Glomerular endothelial cell (primary cell): ENCODE data around the gene OLFML2A. TPM values are rescaled to one million over a fixed set of nuclear protein-coding genes. Genes with fewer than 3 reads are reported as not detected.

Experiments
- DNase-seq: peaks from one replicate; pipeline ENCODE4 v3.0.0-alpha.2; 2011; ENCODE audit warnings: low read depth, low spot score; ENCODE audit errors: extremely low read depth
- total RNA-seq: library from RNA; depleted of rRNA; stranded (reverse); fragments of >200 nt; gene quantifications from 2 replicates; pipeline ENCODE4 v1.2.3, GENCODE V29; 2015

OLFML2A gene
- total RNA-seq, 1 donor from 2014 or later, result 4.0 TPM

DNA sequence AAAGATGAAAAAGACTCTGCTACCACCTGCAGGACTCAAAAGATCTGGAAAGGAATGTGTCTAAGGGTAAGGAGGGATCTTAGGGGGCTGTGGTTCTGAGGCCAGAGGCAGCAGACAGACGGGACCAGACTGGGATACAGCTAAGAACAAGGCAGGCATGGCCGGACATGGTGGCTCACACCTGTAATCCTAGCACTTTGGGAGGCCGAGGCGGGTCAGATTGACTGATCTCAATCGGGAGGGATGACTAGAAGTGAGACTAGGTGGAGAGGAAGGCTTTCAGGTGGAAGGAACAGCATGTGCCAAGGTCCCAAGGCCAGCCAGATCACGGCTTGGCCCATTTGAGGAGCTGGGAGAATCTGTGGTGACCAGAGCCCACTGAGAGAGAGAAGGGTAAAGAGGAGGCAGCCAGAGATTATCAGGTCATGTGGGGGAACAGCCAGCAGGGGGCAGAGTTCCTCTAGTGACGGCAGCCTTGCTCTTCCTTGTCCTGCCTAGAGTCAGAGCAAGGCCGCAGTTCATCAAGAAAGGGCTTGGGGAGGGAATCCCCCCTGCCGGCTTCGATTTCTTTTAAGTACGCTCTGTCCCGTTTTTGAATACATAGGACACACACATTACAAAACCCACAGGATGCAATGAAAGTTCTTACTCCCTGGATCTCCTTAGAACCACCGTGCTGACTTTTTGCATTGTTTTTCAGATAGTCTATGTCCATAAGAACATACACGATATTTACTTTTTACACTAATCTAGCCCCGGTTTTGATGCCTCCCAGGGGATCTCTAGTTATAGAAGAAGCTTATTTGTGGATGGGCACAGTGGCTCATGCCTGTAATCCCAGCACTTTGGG, 2.6 kb upstream of the OLFML2A start:
- no peak for DNase-seq

DNA sequence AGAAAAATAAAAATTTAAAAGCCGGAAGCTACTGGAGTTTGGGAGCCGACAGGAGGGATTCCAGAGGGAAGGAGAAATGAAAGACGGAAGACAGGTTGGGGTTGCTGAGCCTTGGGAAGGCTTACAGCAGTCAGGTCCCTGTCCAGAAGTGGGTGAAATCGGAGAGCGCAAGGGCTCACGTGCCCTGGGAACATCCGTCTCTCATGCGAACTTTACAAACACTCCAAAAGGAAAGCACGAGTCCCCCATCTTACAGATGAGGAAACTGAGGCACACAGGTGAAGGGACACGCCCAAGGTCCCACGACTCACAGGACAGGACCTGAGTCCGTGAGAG, 347 bp upstream of the OLFML2A start:
- DNase-seq, result no peak

DNA sequence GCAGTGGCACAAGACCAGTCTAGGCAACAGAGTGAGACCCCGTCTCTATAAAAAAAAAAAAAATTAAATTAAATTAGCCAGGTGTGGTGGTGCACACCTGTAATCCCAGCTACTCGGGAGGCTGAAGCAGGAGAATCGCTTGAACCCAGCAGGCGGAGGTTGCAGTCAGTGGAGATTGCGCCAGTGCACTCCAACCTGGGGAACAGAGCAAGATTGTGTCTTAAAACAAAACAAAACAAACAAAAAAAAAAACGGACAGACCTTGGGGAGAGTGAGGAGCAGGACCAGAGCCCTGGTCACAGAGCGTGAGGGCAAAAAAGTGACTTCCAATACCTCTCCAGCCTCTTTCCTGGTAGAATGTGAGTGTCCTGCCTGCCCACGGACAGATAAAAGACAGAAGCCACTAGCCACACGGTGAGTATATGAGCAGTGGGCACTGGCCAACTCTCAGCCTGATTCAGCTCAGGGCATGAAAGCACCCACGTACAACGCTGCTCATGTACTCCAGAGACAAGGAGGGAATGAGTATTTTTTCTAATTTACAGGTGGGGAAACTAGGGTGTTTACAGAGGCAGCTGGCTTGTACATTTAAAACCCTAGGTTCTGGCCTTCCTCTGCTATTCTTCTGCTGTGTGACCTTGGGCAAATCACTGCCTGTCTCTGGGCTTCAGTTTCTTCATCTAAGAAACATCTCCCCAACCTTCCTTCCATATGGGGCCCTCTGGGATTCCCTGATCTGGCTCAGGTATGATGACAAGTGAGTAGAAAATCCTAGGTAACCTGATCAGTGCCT, 1.8 kb downstream of the OLFML2A start:
- no peak for DNase-seq

DNA sequence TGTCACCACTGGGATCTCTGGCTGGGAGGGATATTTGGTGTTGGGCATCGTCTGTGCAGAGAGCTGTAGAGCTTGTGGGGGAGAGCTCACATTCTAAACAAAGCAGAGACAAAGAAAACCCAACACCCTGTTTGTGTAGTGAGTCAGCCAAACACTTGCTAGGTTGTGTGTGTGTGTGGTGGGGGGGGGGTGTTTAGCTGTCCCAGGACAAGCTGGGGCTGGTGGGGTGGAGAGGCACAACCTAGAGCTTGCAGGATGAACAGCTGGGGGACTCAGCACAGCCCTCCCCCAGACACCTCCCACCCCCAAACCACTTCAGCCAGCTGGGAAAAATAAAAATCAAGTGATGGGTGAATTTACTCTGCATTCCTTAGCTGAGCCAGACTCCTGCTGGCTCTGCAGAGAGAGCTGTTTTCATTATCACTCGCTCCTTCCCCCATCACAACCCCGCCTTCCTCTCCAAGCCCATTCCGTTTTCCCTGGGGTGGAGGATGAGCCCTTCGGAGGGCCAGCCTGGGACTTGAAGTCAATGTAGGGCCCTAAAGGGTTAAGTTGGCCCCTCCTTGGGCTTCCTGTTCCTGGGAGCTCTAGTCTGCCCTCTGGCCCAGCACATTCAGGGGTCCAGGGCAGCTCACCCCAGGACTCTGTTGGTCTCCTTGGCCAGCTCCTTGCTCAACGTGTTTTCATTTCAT, 2.6 kb downstream of the OLFML2A start:
- DNase-seq, result no peak

DNA sequence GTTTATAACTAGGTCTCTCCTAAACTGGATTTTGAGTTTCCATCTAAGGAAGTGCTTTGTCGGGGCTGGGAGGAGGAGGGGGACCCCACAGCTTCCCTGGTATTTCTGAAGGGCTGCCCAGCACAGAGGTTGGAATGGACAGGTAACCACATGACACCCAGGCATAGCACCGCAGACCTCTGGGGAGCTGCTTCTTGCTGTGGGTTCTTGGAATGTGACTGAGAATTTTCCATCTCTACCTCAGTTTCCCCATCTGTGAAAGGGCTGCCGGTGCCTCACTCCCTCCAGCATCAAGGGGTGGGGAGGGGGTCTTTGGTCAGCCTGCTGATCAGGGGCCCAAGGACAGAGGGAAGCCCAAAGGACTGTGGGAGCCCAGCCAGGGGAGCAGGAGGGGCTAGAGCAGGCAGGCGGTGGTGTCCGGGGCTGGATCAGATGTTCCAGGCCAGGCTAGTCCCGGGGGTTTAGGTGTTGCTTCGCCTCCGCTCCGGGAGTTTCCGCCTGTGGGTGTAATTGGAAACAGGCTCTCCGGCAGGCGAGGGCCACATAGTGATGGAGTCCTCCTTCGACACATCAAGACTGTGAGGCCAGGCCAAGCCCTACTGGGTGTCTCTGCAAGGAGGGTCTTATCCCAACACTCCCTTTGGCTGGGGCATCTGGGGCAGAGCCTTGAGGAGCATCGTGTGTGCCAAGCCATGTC, 3.3 kb downstream of the OLFML2A start:
- DNase-seq, result no peak

DNA sequence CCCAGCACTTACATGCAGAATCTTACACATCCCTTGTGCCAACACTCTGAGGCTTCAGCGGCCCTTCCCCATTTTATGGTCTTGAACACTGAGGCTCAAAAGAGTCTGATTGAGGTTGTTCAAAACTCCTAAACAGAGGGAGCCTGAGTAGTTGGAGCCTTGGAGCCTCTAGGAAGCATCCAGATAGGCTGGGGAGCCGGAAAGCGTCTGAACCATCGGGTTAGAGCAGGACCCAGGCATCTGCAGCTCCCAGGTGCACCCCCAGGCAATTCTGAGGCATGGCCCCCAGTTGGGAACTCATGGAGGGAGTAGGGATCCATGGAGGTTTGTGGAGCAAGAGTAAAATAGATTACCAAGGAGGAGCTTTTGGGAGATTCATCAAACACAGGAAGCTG, 3.8 kb downstream of the OLFML2A start:
- DNase-seq, result no peak

DNA sequence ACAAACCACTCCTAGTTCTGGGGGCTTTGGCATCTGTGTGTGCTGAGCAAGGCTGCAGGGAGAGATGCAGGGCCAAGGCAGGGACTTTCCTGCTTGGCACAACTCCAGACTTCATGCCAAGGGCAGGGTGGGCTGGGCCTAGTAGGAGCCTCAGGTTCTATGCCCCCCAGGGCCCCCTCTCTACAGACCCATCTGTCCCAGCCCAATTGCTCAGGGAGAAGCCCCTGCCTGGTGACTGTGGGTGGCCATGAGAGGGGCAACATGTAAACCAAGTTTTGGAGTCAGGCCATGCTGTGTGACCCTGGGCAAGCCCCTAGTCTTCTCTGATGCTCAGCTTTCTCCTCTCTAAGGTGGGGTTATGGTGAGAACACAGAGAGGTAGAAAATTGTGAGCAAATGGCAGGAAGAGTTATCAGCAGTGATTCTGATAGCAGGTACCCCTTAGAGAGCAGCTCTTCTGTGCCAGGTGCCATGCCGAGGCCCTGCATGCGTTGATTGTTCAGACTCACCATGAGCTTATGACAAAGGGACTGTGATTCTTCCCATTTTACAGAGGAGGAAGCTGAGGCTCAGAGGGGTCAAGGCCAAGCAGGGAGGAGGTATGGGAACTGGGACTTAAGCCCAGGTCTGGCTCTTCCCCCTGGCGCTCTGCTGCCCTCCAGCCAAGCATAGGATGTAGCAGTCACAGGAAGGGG, 5.2 kb downstream of the OLFML2A start:
- DNase-seq, result no peak

DNA sequence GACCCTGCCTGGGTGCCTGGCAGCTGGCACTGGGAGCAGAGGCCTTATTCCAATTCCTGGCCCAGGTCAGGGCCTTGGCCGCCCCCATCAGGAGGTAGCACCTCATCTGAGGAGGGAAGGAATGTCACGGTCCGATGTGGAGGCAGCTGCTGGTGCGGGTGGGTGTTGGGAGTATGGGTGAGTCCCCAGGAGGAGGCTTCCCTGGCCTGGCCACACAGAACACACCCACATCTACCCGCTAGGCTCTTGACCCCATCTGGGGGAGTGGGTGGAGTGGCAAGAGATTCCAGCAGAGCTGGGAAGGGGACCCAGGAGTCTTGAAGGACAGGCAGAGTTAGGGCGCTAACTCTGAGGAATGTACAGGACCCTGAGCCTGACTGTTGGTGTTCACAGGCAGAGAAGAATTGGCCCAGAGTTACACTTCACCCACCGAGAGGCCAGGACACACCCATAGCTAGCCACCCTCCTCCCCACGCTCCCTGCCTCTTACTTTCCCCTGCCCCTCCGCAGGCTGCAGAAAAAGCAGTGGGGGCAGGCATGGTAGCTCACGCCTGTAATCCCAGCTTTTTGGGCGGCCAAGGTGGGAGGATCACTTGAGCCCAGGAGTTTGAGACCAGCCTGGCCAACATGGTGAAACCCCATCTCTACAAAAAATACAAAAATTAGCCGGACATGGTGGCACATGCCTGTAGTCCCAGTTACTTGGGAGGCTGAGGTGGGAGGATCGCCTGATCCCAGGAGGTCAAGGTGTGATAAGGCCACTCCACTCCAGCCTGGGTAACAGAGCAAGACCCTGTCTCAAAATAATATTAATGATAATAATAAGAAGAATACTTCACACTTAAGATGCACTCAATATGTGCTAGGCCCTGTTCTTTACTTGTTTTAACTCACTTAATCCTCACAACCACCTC, 6.0 kb downstream of the OLFML2A start:
- DNase-seq, result no peak

DNA sequence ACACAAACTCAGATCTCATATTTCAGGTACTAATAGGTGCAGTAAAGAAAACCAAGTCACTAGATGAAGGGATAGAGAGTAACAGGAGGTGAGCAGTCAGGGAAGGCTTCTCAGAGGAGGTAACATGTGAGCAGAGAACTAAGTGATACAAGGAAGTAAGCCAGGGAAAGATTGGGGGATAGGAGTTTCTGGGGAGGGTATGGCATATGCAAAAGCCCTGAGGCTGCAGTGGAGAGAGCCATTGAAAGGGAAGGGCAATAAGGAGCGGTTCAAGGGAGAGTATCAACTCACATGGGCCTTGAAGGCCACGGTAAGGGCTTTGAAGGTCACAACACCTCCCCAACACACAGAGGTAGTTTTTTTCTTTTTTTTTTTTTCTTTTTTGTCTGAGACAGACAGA, 6.9 kb downstream of the OLFML2A start:
- no peak for DNase-seq

DNA sequence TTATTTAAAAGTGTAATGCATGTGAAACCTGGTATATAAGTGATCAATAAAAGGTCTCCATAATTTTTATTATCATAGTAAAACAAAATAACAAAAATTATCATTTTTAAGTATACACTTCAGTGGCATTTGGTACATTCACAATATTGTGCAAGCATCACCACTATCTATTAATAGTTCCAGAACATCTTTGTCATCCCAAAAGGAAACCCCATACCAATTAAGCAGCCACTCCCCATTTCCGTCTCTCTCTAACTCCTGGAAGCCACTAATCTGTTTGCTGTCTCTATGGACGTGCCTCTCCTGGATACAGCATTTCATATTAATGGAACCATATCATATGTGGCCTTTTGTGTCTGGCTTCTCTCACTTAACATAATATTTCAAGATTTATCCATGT, 7.6 kb downstream of the OLFML2A start:
- no peak for DNase-seq

DNA sequence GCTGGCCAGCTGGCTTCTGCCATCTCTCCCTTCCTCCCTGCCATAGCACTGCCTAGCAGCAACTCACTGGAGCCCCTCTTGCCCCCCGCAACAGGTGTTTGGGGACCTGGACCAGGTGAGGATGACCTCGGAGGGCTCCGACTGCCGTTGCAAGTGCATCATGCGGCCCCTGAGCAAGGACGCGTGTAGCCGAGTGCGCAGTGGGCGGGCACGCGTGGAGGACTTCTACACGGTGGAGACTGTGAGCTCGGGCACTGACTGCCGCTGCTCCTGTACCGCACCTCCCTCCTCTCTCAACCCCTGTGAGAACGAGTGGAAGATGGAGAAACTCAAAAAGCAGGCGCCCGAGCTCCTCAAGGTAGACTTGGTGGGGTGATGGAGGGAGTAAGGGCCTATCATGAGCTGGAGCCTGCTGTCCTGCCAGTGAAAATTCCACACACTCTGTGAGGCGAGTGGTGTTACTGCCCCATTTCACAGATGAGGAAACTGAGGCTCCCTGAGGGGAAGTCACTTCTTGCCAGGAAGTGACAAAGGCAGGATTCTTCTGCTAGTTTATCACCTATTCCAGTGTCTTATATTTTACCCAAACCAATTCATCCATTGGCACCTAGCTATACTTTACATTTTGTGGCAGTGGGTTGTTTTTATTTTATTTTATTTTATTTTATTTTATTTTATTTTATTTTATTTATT, 10.1 kb downstream of the OLFML2A start:
- DNase-seq, result no peak

DNA sequence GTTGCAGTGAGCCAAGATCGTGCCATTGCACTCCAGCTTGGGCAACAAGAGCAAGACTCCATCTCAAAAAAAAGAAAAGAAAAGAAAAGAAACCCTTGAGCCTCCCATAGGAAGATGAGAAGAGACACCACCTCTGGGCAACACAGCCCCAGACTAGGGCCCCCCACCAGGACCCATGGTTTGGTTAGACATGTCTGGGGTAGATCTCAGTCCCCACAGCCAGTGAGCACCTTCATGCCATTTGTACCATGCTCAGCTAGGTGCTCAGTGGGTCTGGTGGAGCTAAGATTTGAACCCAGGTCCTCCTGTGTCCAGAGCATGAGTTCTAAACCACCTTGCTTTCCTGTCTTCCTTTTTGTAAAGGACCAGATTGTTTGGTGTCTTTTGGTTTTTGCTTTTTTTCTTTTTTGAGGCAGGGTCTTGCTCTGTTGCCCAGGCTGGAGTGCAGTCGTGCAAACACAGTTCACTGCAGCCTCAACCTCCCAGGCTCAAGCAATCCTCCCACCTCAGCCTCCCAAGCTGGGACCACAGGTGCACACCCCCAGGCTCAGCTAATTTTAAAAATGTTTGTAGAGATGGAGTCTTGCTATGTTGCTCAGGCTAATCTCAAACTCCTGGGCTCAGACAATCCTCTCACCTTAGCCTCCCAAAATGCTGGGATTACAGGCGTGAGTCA, 11.7 kb downstream of the OLFML2A start:
- no peak for DNase-seq

DNA sequence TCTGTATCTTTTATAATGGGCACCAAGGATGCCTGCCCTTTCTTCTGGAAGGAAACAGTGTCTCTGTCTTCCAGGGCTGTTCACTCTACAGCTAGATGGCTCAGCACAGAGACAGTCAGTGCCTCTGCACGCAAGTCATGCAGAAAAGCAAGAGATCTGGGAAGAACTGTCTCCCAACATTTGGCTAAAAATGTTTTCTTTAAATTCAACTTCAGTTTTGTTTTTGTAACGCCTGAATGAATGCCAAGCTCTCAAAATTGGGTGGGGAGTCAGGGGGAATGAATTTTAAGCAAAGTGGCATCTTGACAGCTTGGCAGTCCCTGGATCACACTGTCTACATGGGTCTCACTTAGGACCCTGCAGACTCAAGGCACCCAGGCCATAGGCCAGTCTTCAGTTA, 12.6 kb downstream of the OLFML2A start:
- no peak for DNase-seq

DNA sequence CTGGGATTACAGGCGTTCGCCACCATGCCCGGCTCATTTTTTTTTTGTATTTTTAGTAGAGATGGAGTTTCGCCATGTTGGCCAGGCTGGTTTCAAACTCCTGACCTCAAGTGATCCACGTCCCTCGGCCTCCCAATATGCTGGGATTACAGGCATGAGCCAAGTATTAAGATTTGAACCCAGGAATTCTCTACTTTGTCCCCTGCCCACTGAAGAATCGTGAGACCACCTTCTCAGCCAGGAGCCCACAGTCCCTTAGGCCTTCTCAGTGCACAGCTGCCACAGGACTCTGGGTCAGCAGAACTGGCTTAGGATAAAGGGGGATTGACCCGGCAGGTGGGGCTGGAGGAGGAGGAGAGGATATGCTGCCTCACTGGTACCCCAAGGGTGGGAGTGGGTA, 13.4 kb downstream of the OLFML2A start:
- no peak for DNase-seq

DNA sequence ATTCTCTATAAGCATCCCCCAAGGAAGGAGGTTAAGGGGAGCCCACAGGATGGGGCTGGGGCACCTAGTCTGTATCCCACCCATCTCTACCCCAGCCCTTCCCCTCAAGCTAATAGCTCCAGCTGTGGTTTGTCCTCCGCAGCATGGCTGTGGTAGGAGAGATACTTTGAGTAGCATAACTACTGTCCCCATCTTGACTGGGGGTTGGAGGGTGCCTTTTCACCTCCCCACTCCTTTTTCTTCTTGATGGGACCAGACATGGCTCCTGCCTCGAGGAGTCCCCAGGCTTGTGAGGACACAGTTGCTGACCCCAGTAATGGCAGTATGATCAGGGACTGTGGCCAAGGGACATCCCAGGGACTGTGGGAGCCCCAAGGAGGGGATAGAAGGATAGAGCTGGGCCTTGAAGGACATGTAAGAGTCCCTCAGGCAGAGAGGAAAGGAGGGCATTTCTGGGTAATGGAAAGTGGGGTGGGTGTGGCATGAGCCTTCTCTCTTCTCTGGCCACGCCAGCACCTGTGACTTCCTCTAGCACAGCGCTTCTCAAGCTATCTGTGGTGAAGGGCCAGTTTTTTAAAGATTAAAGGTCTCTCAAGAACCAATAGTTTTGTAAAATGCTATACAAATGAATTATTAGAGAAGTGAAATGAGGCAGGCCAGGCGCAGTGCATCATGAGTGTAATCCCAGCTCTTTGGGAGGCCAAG, 14.0 kb downstream of the OLFML2A start:
- DNase-seq, result no peak

DNA sequence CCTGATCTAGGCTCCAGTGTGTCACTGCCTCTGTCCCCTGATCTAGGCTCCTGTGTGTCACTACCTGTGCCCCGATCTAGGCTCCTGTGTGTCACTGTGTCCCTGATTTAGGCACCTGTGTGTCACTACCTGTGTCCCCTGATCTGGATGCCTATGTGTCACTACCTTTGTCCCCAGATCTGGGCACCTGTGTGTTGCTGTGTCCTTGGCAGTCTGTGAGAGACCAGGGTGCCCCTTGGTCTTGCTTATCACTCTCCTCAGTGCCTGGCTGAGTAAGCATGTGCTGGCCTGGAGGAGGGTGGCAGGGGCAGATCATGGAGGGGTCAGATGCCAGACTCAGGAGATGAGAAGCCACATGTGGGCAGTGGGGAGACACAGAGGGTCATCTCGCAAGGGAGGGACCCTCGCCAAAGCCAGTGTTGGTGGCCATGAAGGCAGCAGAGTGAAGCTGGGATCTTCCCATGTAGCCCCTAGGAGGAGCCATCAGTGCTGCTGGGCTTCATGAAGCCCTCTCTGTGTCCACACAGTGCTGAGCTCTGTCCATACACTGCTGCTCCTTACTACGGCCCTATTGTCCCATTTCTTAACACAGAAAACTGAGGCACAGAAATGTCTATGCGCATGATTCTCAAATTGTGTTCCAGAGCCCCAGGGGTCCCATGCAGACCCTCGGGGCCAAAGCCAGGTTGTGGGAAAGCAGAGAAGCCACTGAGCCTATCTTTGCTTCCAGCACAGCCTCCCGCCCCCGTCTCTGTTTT, 15.5 kb downstream of the OLFML2A start:
- no peak for DNase-seq

DNA sequence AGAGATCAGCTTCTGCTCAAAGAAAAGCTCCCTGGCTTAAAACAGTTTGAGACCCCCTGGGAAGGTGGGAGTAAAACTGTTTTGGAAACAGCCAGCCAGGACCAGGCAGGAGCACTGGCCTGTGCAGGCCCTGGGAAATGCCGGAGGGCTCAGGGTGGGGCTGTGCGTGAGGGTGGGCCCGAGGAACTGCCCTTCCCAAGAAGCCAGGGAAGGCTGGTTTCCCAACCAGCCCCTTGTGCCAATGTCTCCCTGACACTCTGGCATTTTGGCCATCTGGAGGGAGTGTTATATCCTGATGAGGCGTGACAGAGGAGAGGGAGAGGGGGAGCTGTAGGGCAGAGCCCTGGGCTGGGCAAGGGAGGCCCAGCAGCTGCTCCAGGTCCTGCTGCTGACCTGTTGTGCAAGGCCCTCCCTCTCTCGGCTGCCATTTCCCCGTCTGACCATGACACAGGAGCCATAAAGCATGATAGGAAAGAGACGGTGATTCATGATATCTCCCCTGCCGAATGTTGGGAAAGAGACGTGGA, 16.1 kb downstream of the OLFML2A start:
- no peak for DNase-seq
